DMS53 treated with DMSO at 0.1 percent for 48 hours (cell line): ENCODE results near the gene DCBLD2.
A peak's percentile ranks its signal among the peaks of the same experiment; 100 is the strongest.

ENCODE experiments used
- DNase-seq: peaks from one replicate; lab custom pipeline; 2025; ENCODE audit not compliant: unreplicated experiment; lab: John Stamatoyannopoulos, UW

DCBLD2 gene

GRCh38 chr3:98829246-98829832, 72.2 kb downstream of the DCBLD2 start:
- no peak for DNase-seq

- DNase-seq, result no peak
These were observed 74.1 kb downstream of the DCBLD2 start for GRCh38 chr3:98827221-98827920.

GRCh38 chr3:98826126-98826525, 75.4 kb downstream of the DCBLD2 start:
- DNase-seq, result no peak

- no peak for DNase-seq
These were observed 77.2 kb downstream of the DCBLD2 start for GRCh38 chr3:98824256-98824655.

GRCh38 chr3:98823791-98824190, 77.7 kb downstream of the DCBLD2 start:
- DNase-seq, result no peak

GRCh38 chr3:98821063-98821462, 80.4 kb downstream of the DCBLD2 start:
- DNase-seq, result no peak

GRCh38 chr3:98817547-98818041, 83.9 kb downstream of the DCBLD2 start:
- peak; percentile 33 for DNase-seq

- no peak for DNase-seq
These were observed 86.6 kb downstream of the DCBLD2 start for GRCh38 chr3:98814817-98815420.

- peak; percentile 36 for DNase-seq
These were observed 88.6 kb downstream of the DCBLD2 start for GRCh38 chr3:98812851-98813374.

GRCh38 chr3:98811048-98811447, 90.4 kb downstream of the DCBLD2 start:
- no peak for DNase-seq

- DNase-seq, result no peak
These were observed 91.9 kb downstream of the DCBLD2 start for GRCh38 chr3:98809557-98809956.

GRCh38 chr3:98808071-98808470, 93.4 kb downstream of the DCBLD2 start:
- DNase-seq, result no peak

- no peak for DNase-seq
These were observed 93.9 kb downstream of the DCBLD2 start for GRCh38 chr3:98807561-98807960.

- DNase-seq, result no peak
These were observed 94.5 kb downstream of the DCBLD2 start for GRCh38 chr3:98807011-98807410.

GRCh38 chr3:98806521-98806920, 95.0 kb downstream of the DCBLD2 start:
- DNase-seq, result no peak

- DNase-seq, result no peak
These were observed 95.9 kb downstream of the DCBLD2 start for GRCh38 chr3:98805571-98805970.

- no peak for DNase-seq
These were observed 100.3 kb downstream of the DCBLD2 start for GRCh38 chr3:98801043-98801747.

GRCh38 chr3:98800401-98800800, 101.1 kb downstream of the DCBLD2 start:
- no peak for DNase-seq

GRCh38 chr3:98799479-98799878, 102.0 kb downstream of the DCBLD2 start:
- no peak for DNase-seq

GRCh38 chr3:98798820-98799219, 102.7 kb downstream of the DCBLD2 start:
- DNase-seq, result no peak

GRCh38 chr3:98797905-98798304, 103.6 kb downstream of the DCBLD2 start:
- no peak for DNase-seq
